Suprapubic skin (tissue), 4 donors: Measurements from ENCODE around the gene TNS1. TPM values are rescaled to one million over a fixed set of nuclear protein-coding genes. Genes with fewer than 3 reads are reported as not detected.

Source experiments
- DNase-seq, 2 donors: peaks; one replicate each; pipeline ENCODE4 v3.0.0-alpha.2; 2019; ENCODE audit warnings: low spot score in 2 of 2
- H3K27ac ChIP-seq: fragments of 200-600 bp; sonication (generic); one replicate; pipeline ENCODE4 v1.5.1; 2019
- H3K27me3 ChIP-seq: fragments of 200-600 bp; sonication (generic); one replicate; pipeline ENCODE4 v1.5.1; 2019
- H3K36me3 ChIP-seq: fragments of 200-600 bp; sonication (generic); one replicate; pipeline ENCODE4 v1.5.1; 2019
- H3K4me1 ChIP-seq: fragments of 200-600 bp; sonication (generic); one replicate; pipeline ENCODE4 v1.5.1; 2019
- H3K4me3 ChIP-seq: fragments of 200-600 bp; sonication (generic); one replicate; pipeline ENCODE4 v1.5.1; 2019; ENCODE audit warnings: mild to moderate bottlenecking
- H3K9me3 ChIP-seq: fragments of 200-600 bp; sonication (generic); one replicate; pipeline ENCODE4 v1.5.1; 2019
- EP300 ChIP-seq: sonication (generic); formaldehyde crosslinking; IDR thresholded peaks from one replicate; pipeline ENCODE4 v1.6.1; 2017; ENCODE audit warnings: antibody characterized with exemption
- POLR2A ChIP-seq, 2 donors: fragments of 450-650 bp; IDR thresholded peaks; one replicate each; pipeline ENCODE4 v1.6.1; 2017; ENCODE audit warnings: antibody characterized with exemption in 2 of 2, mild to moderate bottlenecking in 2 of 2, moderate library complexity in 2 of 2
- POLR2AphosphoS5 ChIP-seq, 3 donors: sonication (generic); formaldehyde crosslinking; IDR thresholded peaks; one replicate each; pipeline ENCODE4 v1.6.1; 2017; ENCODE audit warnings: antibody characterized with exemption in 3 of 3
- WGBS: methylation state at CpG from one replicate; pipeline ENCODE4 v1.1.5; 2018; 5-methylcytosine and 5-hydroxymethylcytosine counted together
- total RNA-seq, 4 donors: library from RNA; depleted of rRNA; stranded (reverse); fragments of >200 nt; gene quantifications; one replicate each; pipeline ENCODE4 v1.1.0, GENCODE V29; 2016
- TF ChIP-seq, protein P1 (sequence below), 2 donors: fragments of 200-600 bp in 1 of 2; fragments of 450-650 bp in 1 of 2; sonication (generic) in 1 of 2; IDR thresholded peaks; one replicate each; pipeline ENCODE4 v1.5.1; 2016 to 2019; ENCODE audit warnings: antibody characterized with exemption in 2 of 2, mild to moderate bottlenecking in 1 of 2, moderate library complexity in 1 of 2

Gene TNS1
- total RNA-seq, 4 donors from 2014 or later, result 64.1 to 145 (median 99.5) TPM

DNA sequence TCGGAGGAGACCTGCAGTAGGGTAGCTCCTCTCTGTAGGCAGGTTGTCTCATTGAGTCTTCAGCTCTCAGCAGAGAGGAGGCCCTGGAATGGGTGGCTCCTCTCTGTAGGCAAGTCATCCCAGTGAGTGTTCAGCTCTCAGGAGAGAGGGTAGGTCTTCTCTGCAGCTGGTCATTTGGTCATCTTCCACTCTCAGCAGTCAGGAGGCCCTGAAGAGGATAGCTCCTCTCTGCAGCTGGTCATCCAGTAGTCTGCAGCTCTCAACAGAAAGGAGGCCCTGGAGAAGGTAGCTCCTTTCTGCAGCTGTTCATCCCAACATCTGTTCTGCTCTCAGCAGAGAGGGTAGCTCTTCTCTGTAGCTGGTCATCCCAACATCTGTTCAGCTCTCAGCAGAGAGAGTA lies 40.3 kb upstream of the TNS1 start:
- H3K4me3 ChIP-seq, result no peak overlapping the region
- no peaks in the 10 kb centered on the region for H3K36me3 ChIP-seq
- H3K27me3 ChIP-seq, result no peaks in the 10 kb centered on the region
- TF ChIP-seq POLR2A (IDR thresholded peaks at IDR 0.05) (no peak), EP300 (no peak)
- TF ChIP-seq, protein P1, sequence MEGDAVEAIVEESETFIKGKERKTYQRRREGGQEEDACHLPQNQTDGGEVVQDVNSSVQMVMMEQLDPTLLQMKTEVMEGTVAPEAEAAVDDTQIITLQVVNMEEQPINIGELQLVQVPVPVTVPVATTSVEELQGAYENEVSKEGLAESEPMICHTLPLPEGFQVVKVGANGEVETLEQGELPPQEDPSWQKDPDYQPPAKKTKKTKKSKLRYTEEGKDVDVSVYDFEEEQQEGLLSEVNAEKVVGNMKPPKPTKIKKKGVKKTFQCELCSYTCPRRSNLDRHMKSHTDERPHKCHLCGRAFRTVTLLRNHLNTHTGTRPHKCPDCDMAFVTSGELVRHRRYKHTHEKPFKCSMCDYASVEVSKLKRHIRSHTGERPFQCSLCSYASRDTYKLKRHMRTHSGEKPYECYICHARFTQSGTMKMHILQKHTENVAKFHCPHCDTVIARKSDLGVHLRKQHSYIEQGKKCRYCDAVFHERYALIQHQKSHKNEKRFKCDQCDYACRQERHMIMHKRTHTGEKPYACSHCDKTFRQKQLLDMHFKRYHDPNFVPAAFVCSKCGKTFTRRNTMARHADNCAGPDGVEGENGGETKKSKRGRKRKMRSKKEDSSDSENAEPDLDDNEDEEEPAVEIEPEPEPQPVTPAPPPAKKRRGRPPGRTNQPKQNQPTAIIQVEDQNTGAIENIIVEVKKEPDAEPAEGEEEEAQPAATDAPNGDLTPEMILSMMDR (IDR thresholded peaks at IDR 0.05), result no peak
- H3K9me3 ChIP-seq, result no peaks in the 10 kb centered on the region
- H3K4me1 ChIP-seq, result no peaks in the 10 kb centered on the region
- DNase-seq, result peak in 1 of 2 donors; percentile 31
- 100% methylated on average over 1 of the region's 1 CpG for WGBS
- H3K27ac ChIP-seq, result no peak overlapping the region

DNA sequence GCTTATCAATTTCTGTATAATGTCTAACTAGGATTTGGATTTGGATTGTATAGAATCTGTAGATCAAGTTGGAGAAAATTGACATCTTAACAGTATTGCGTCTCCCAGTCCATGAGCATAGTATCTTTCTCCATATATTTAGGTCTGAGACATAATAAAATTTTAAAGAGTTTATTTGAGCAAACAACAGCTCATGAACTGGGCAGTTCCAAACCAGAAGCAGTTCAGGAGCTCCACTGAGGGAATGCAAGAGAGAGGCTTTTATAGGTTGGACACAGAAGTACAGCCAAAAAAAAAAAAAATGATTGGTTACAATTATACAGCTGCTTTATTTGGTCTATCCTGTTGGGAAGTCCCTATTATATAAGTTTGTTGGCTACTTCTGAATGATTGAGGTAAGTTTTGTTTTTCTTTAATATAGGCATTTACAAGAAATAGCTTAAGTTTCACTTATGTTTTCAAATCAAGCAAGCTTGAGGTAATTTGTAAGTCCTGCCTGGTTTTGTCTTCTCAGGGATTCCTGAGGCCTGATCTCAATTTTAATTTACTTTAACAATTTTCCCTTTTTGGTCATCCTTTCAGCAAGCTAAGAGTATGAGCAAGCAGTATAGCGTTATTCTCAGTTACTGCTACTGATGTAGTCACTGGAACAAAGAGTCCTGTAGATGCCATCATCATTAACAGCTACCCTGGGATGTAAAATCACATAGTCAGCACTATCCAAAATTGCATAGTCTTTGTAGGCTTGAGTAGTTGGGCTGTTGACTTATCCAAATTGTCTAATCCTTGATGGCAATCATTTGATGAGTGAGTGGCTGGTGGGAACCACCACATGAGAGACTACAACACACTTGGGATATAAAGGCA lies 38.7 kb upstream of the TNS1 start:
- TF ChIP-seq POLR2AphosphoS5 (IDR thresholded peaks at IDR 0.05), result no peak
- no peak for TF ChIP-seq EP300
- TF ChIP-seq, protein P1 (IDR thresholded peaks at IDR 0.05), result no peak
- no peak for TF ChIP-seq POLR2A (IDR thresholded peaks at IDR 0.05)
- H3K36me3 ChIP-seq, result no peaks in the 10 kb centered on the region
- no peaks in the 10 kb centered on the region for H3K4me1 ChIP-seq
- H3K27me3 ChIP-seq, result no peaks in the 10 kb centered on the region
- no peaks in the 10 kb centered on the region for H3K9me3 ChIP-seq
- 90% methylated on average over 2 of the region's 2 CpGs for WGBS
- DNase-seq, result no peak
- H3K27ac ChIP-seq, result no peak overlapping the region
- no peak overlapping the region for H3K4me3 ChIP-seq

DNA sequence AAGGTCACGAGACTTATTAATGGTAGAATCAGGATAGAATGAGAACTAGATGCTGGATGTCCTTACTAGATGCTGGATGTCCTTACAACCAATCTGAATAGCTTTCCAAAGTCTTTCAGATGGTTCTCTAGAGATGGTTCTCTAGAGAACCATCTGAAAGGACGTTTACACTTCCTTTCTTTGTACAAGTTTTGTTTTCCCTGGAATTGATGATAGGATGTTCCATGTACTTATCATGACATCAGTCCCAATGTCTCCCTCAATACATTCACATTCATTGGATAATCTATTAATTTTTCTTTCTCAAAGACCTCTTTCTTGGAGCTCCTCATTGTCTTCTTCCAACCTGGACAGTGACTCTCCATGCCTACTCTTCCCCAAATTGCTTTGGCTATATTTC lies 38.1 kb upstream of the TNS1 start:
- 91% methylated on average over 2 of the region's 2 CpGs for WGBS
- Histone ChIP-seq H3K27ac (no peak overlapping the region), H3K36me3 (no peaks in the 10 kb centered on the region), H3K4me3 (no peak overlapping the region), H3K27me3 (no peaks in the 10 kb centered on the region), H3K9me3 (no peaks in the 10 kb centered on the region), H3K4me1 (no peaks in the 10 kb centered on the region)
- DNase-seq, result no peak
- TF ChIP-seq POLR2AphosphoS5 (IDR thresholded peaks at IDR 0.05) (no peak), POLR2A (IDR thresholded peaks at IDR 0.05) (no peak), EP300 (no peak)
- TF ChIP-seq, protein P1 (IDR thresholded peaks at IDR 0.05), result no peak

DNA sequence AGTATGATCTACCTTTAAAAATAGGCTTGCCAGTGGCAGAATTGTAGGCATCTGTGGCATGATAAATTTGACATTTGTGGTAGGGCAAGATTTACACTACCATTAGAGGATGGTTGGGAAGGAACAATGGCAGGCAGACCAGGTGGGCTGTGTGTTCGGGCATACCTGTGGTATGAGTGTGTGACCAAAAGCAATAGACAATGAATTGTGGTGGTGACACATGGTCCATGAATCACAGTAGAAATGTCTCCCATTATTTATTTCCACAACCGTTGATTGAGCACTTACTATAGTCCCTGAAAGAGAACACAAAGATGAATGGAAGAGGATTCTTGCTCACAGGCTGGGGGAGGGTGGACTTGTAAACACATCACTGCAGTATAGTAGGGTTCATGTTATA lies 36.4 kb upstream of the TNS1 start:
- Histone ChIP-seq H3K4me1 (peaks cover 4% of the 10 kb centered on the region), H3K9me3 (no peaks in the 10 kb centered on the region), H3K4me3 (no peak overlapping the region), H3K27me3 (peaks cover under 1% of the 10 kb centered on the region), H3K27ac (no peak overlapping the region), H3K36me3 (no peaks in the 10 kb centered on the region)
- peak in 1 of 2 donors; percentile 29 for DNase-seq
- 85% methylated on average over 2 of the region's 2 CpGs for WGBS
- TF ChIP-seq POLR2AphosphoS5 (IDR thresholded peaks at IDR 0.05) (no peak), EP300 (no peak), POLR2A (IDR thresholded peaks at IDR 0.05) (no peak)
- TF ChIP-seq, protein P1 (IDR thresholded peaks at IDR 0.05), result no peak

DNA sequence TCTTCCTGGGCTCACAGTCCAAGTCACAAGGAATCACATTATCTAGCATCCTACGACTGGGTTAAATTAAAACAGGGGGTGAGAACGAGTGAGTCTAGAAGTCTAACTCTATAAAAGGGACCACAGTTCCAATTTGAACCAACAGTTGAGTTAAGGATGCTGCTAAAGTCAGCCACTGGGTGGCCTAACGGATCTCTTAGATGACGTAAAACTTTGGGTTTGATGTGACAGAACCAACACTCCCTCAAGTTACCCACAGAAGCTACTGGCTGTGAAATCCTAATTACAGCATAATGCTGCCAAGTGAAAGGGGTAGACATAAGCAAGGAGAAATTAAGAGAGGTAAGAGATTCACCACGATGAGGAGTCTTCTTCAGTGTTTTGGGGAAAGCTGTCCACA lies 33.6 kb upstream of the TNS1 start:
- H3K27me3 ChIP-seq, result peaks cover 6% of the 10 kb centered on the region
- WGBS, result 85% methylated on average over 5 of the region's 5 CpGs

More for the DNA sequence above, 33.6 kb upstream of the TNS1 start:
- no peak for TF ChIP-seq EP300
- no peak for TF ChIP-seq POLR2A (IDR thresholded peaks at IDR 0.05)
- no peak overlapping the region for H3K27ac ChIP-seq
- H3K4me1 ChIP-seq, result peaks cover 24% of the 10 kb centered on the region
- no peak for DNase-seq
- H3K4me3 ChIP-seq, result no peak overlapping the region
- no peaks in the 10 kb centered on the region for H3K36me3 ChIP-seq
- no peaks in the 10 kb centered on the region for H3K9me3 ChIP-seq
